SHP77 (cell line): ENCODE measurements around the gene CPLX1.
"Not testable (repeated sequence)": the region's sequence is repeated elsewhere in the genome, so short reads cannot be mapped to it uniquely, and the experiment has no call there.

ENCODE experiments used
- DNase-seq, 2 experiments: peaks; one replicate each; lab custom pipeline; 2025; lab: John Stamatoyannopoulos, UW

Gene CPLX1

DNA sequence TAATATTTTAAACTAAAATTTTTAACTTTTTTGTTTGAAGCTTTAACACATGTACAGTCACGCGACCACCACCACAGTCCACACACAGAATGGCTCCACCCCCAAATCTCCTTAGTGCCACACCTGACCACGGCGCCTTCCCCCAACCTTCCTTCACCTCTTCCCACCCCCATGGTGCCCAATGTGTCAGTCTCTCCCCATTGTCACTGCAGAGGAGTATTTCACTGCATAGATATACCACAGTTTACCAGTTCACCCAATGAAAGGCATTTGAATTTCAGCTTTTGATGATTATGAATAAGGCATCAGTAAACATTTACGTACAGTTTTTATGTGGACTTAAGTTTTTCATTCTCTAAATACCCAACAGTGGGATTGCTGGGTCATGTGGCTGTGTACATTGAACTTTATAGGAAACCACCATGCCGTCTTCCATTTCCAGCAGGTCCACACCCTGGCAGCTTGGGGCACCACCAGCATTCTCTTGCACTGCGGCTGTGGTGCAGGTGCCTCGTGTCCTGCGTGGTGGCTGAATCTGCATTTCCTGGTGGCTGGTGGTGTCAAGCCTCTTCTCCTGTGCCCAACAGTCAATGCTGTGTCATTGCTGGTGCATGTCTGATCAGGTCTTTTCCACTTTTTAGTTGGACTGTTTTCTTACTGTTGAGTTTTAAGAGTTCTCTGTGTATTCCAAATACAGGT, 49.0 kb downstream of the CPLX1 start:
- no peak for DNase-seq

DNA sequence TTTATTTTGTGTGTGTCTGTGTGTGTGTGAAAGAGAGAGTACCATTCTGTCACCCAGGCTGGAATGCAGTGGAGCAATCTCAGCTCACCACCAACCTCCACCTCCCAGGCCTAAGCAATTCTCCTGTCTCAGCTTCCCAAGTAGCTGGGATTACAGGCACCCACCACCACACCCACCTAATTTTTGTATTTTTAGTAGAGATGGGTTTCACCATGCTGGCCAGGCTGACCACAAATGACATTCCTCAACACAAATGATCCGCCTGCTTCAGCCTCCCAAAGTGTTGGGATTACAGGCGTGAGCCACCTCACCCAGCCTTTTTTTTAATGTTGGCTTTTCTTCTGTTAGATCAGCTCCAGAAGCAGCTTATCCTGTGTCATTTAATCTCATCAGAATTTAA, 50.4 kb downstream of the CPLX1 start:
- not testable (repeated sequence) for DNase-seq

DNA sequence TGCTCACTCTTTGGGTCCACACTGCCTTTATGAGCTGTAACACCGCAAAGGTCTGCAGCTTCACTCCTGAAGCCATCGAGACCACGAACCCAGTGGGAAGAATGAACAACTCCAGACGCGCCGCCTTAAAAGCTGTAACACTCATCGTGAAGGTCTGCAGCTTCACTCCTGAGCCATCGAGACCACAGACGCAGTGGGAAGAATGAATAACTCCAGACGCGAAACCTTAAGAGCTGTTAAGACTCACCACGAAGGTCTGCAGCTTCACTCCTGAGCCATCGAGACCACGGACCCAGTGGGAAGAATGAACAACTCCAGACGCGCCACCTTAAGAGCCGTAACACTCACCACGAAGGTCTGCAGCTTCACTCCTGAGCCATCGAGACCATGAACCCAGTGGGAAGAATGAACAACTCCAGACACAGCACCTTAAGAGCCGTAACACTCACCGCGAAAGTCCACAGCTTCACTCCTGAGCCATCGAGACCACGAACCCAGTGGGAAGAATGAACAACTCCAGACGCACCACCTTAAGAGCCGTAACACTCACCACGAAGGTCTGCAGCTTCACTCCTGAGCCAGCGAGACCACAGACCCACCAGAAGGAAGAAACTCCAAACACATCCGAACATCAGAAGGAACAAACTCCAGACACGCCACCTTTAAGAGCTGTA, 51.4 kb downstream of the CPLX1 start:
- DNase-seq = not testable (repeated sequence)

DNA sequence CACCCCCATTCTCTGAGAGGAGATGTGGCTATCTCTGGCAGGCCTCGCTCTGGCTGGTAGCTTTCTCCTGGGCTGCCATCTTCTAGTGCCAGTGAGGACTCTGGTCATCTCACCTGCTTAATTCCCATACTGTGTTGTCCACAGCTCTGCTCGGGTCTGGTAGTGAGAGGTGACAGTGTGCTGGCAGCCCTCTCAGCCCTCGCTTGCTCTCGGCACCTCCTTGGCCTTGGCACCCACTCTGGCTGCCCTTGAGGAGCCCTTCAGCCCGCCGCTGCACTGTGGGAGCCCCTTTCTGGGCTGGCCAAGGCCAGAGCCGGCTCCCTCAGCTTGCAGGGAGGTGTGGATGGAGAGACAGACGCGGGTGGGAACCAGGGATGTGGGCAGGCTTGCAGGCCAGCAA, 52.7 kb downstream of the CPLX1 start:
- DNase-seq = no peak

DNA sequence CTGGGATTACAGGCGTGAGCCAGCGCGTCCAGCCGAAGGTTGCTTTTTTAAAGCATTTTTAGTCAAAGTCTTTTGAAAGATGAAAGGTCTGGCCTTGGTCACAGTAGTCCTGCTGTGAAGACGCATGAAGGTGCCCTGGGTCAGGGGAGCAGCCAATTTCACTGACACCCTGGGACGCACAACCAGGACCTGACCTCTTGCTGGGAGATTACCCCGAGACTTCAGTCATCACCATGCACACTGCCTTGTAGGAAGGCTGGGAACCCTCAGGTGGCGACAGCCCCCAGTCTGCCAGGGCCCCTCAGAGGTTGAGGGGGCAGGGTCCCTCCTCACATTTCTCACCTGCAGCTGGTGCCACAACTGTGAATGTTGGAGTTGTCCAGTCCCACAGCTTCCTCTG, 53.2 kb downstream of the CPLX1 start:
- DNase-seq = no peak

DNA sequence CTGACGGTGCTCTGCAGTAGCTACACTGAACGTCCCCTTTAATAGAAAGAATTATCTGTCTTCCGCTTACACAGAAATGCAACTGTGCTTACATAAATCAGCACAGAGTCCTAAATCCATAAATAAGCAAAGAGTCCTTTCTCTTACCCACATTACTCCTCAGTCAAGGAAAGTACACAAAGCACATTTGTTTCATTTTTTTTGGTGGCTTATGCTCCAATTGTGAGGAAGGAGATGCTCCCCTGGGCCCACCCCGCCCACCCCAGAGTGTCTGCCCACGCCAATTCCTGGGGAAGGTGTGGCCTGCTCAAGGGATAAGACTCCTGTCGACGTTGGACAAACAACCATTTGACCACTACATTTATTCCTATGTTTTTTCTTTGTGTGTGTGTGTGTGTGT, 53.8 kb downstream of the CPLX1 start:
- DNase-seq = no peak

DNA sequence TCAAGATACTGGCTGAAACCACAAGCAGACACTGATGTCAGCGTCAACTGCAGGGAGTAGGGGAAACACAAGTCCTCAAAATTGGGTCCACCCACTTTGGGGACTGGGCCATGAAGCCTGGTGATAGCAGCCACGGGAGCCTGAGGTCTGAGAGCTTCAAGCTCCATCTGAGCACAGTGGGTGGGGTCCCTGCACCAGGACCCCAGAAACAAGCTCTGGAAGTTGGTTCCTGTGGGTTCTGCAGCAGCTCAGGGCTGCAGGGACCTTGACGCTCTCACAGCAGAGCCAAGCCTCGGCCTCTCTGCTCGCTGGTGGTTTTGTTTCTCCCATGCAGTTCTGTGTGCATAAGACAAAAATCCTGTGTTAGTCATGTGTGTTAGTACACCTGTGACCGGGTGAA, 54.5 kb downstream of the CPLX1 start:
- no peak for DNase-seq

DNA sequence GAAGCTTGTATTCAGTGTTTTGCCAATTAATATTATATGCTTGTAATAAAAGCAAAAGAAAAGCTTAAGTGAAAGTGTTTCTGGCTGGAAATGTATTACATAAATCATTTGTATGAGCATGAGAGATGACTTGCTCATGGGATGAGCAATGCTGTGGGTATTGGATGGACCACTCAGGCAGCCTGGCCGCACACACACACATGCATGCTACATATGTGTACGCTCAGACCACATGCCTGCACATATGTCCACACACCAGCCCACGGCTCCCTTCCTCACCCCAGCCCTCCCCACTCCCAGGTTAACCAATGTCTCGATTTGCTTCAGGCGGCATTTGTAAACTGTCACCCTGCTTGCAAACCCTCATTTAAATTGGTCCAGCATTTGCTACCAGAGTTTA, 55.9 kb downstream of the CPLX1 start:
- no peak for DNase-seq

DNA sequence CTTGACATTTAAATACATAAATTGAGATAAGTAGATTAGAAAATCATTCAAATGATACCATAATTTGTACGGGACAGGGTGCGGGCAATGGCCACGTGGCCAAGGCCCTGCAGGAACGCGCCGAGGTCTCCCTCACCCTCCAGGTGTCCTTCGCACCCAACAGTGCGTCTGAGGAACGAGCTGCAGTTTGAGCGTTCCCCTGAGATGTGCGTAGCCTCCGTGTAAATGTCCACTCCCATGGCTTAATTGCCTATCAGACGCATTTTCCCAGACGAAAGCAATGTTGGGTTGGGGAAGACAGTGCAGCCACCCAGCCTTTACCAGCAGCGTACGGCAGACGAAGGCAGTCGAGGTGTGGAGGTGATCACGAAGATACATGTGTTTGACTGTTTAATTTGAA, 56.4 kb downstream of the CPLX1 start:
- no peak for DNase-seq

DNA sequence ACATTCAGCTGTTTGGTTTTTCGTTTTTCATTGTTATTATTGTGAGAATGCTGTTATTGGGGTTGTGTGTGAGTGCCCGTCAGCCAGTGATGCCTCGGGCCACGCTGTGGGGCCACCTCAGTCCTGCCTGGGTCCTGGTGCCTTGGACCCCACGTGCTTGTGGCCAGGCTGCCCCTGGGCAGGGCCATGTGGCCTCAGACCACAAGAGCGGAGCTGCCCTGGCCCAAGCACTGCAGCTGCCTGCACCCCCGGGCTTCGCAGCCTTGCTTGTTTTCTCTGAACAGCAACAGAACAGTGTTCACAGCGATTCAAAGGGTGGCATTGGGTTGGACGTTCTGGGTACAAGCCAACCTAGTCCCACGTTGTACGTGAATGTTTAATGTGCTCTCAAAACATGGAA, 56.9 kb downstream of the CPLX1 start:
- no peak for DNase-seq

DNA sequence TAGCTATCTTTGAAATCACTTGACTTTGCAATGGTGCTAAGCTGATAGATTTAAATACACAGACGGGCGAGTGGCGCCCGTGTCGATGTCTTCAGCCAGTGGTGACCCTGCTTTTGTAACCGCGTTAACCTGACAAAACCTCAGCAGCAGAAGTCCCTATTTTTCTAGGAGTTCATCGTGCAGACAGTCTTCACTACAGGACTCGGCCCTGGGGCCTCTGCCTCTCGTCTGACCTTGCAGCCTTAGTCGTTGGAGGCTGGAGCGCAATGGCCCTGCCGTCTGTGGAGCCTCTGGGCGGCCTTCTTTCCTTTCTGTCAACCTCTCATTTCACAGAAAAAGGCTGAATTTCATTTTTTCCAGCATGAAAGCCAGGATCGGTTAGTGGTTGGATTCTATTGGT, 57.9 kb downstream of the CPLX1 start:
- no peak for DNase-seq

DNA sequence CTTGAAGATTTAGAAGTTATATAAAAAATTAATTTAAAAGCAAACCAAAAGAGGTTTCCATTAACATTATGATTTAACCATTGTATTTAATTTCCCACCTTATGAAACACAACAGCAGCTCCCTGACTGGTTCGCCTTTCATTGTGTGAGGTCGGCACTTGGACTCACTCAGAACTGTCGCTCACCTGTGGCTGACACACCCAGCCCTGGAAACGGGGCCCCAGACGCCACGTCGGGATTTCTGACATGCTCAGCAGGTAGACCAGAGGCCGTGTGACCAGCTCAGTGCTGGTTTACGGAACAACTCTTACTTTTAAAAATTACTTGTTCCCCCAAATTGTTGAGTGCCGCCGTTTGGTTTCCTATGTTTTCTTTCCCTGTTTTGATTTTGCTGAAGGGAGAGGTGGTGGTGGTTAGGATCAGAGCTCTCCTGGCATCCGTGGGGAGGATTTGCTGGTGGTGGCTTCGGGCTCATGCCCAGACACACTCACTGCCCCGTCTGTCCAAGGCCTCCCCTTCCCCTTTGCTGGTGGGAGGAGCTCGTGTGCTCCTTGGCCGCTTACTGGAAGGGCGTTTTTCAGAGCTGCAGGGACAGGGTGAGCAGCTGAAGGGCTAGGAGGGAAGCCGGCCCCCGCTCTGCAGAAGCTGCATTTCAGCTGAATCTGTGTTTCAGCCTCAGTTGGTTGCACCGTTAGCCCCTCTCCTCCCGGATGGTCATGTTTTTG, 59.2 kb downstream of the CPLX1 start:
- no peak for DNase-seq

DNA sequence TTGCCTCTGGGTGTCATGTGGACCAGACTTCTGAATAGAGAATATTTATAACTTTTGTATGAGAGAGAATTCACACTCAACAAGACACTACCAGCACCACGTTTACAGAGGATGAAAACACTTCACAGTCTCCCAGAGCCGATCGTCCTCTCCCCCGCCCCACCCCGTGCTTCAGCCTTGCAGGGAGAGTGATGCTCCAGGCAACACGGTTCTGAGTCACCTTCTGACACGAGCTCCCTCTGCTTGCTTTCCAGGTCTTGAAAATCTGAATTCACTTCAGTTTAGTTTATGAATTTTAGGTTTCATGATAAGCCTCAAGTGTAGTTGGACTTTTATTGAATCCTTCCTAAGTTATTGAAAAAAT, 59.8 kb downstream of the CPLX1 start:
- no peak for DNase-seq

DNA sequence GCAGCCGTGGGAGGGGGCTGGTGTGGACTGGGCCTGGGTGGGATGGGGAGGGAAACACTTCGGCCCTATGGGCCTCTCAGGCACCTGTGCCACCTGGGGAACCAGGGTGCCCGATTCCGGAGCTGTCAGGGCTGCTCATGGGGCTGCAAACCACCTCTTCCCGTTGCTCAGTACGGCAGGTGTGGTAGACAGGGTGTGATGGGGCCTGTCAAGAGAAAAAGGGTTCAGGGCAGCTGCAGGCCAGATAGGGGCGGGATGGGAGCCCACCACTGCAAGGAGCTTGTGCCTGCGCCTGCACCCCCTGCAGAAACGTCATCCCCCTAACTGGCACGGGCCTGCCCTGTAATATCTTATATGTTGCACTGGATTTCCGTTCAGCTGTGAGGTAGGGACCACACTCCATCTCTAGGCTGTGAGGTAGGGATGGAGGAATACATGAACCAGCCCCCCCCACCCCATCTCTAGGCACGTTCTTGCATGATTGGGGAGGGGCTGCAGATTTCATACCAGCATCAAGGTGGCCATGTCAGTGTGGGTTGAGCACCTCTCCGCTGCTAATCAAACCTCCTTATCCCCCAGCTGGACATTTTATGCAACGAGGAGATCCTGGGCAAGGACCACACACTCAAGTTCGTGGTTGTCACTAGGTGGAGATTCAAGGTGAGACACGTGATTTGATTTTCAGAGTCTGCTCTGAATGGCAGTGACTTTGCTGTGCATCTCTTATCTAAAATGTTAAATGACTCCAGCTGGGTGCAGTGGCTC, 61.3 kb downstream of the CPLX1 start:
- DNase-seq = no peak

DNA sequence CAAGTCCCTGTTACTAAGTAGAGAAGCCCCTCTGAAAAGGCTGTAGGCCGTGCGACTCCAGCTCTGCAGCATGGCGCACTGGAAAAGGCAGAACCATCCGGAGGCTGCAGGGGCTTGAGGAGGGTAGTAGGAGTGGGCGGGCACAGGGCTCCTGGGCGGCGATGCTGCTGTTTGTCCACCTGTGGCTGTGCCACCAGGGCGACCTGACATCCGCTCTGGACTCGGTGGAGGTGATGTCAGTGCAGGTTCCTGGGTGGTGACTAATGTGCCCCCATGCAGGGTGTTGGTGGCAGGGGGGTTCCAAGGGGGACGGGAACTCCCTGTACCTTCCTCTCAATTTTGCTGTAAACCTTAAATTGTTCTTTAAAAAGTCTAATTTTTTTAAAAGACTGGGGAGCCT, 62.0 kb downstream of the CPLX1 start:
- DNase-seq = no peak

DNA sequence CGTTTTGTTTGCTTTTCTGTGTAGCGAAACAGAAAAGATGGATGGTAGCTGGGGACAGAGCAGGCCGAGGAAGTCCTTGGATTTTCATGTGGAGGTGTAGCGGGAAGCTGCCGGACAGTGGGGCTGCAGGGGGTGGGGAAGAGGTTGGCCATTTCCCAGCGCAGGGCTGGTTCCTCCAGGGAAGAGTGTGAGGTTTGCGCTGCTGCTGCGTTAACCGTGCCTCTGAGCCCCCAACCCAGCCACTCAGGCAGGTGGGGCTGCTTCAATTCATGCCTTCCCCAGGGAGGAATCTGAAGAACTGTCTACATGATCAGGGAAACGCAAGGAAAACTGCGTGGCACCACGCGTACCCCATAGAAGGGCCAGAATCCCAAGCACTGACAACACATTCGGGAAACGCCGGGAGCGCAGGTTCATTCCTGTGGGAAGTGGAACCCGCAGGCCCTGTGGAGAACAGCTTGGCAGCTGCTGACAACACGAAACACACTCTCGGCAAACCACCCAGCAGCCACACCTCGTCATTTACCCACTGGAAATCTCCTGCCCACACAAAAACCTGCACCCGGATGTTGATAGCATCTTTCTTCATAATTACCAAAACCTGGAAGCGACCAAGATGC, 62.6 kb downstream of the CPLX1 start:
- DNase-seq = no peak

DNA sequence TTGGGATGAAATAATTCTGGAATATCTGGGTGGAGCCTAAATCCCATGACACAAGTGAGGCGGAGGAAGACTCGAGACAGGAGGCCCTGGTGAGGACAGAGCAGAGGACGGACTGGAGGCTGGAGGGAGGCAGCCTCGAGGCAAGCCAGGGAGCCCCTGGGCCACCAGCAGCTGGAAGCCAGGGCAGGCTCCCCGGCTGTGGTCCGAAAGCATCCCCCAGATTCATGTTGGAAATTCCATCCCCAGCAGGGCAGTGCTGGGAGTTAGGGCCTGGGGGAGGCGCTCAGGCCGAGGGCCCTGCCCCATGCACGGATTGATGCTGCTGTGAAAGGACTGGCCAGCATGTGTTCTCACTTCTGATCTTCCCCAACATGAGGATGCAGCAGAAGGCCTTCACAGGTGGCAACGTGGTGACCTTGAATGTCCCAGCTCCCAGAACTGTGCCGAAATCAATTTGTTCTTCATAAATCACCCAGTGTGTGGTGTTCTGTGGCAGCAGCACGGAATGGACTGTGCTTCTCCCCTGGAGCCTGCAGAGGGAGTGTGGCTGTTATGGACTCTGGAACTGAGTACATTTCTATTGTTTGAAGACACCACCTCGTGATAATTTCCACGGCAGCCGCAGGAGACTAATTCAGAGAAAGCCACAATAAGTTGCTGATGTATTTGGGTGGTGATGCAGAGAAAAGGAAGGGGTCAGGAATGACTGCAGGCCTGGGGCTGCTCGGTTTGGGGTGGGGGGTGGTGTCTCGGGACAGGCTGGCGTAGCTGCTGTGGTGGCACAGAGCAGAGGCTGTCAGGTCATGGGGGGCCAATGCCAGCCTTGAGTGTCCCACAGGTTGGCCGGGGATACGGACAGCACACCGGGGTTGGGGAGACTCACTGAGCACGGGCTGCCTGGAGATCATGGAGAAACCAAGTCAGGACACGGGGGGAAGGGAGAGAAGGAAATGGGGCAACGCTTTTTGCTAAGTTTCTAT, 63.4 kb downstream of the CPLX1 start:
- no peak for DNase-seq

DNA sequence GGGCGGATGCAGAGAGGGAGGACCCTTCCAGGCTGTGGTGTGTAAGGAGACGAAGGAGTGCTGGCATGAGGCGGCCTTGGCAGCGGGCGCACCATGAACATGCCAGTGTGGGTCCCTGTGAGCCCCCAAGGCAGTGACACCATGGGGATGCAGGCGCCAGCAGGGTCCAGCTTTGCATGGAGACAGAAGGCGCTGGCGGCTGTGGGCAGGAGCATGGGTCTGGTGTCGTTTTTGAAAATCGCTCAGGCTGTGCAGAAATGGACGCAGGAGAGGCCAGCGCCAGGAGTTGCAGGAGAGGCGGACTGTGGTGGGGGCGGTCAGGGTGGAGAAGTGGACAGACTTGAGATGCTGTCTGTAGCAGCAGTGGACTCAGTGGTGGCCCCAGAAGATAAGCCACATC, 64.2 kb downstream of the CPLX1 start:
- no peak for DNase-seq

DNA sequence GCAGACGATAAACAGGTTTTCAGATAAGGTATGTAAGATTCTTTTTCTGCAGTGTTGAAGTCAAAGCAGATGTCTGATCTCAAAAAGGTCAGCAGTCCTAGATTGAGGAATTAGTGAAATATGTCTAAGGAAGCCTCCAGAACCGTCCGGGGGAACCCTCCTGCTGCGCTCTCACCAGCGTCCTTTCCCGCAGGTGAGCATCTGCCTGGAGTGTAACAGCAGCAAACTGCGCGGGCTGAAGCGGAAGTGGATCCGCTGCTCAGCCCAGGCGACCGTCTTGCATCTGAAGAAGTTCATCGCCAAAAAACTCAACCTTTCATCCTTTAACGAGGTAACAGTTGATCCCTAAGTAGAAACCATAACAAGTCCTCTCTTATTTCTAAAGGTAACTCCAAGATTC, 64.8 kb downstream of the CPLX1 start:
- no peak for DNase-seq

DNA sequence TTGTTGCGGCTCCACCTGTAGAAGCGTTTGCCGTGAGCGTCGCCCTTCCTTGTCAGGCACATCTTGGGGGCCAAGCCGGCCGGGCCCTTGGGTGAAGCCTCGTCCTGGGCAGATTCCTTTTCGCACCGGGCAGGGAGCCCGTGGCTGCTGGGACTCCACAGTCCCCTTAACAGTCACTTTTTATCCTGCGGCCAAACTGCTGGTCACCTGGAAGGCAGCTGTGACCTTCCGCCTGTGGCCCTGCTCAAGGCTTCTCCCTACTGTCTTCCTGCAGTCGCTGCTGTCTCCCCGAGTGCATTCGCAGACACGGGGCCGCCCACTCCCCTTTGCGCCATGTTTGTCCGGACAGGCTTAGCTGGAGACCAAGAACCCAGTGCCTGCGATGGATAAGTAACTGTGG, 65.3 kb downstream of the CPLX1 start:
- no peak for DNase-seq

DNA sequence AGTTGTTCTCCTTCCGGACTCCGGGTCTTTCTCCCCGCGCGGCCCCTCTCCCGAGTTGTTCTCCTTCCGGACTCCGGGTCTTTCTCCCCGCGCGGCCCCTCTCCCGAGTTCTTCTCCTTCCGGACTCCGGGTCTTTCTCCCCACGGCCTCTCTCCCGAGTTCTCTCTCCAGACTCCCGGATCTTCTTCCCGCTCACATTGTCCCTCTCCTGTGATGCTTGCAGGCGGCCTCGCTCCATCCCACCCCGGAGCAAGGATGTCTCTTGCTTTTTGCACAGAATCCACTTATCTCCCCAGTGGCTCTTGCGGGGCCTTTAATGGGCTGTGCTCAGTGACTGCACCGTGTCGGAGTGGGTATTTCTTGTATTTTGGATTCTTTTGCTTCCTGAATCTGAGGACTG, 66.1 kb downstream of the CPLX1 start:
- not testable (repeated sequence) for DNase-seq
